HG03108 (cell line): ENCODE data around the gene NINJ1.
"Not testable (repeated sequence)": the region's sequence is repeated elsewhere in the genome, so short reads cannot be mapped to it uniquely, and the experiment has no call there.

Source experiments
- ATAC-seq: cut with Tn5 transposase; IDR thresholded peaks from one replicate; pipeline ENCODE4 v1.9.1; 2021; ENCODE audit warnings: moderate library complexity; ENCODE audit not compliant: unreplicated experiment

Gene NINJ1

DNA sequence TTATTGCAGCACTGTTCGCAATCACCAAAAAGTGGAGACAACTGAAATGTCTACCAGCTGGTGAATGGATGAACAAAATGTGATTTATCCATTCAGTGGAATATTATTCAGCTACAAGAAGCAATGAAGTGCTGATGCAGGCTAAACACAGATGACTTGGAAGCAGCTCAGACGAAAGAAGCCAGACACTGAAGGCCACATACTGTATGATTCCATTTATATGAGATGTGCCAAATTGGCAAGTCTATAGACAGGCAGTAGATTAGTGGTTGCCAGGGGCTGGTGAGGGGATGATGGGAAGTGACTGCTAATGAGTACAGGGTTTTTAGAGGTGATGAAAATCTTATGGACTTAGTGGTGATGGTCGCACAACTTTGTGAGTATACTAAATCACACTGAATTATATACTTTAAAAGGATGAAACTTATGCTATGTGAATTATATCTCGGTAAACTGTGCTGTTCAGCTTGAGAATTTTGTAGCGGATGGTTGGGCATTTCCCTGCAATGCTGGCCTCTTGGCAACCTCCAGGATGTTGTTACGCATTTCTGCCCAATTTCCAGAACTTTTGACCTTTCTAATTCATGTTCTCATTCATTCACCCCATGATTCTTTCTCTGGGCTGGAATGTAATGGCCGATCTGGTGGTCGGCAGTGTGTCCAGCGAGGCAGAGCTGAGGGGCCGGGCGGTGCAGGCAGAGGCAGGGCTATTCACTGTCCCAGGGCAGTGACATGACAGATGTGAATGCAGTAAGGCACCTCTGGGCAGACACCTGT lies 27.9 kb upstream of the NINJ1 start:
- no peak for ATAC-seq

DNA sequence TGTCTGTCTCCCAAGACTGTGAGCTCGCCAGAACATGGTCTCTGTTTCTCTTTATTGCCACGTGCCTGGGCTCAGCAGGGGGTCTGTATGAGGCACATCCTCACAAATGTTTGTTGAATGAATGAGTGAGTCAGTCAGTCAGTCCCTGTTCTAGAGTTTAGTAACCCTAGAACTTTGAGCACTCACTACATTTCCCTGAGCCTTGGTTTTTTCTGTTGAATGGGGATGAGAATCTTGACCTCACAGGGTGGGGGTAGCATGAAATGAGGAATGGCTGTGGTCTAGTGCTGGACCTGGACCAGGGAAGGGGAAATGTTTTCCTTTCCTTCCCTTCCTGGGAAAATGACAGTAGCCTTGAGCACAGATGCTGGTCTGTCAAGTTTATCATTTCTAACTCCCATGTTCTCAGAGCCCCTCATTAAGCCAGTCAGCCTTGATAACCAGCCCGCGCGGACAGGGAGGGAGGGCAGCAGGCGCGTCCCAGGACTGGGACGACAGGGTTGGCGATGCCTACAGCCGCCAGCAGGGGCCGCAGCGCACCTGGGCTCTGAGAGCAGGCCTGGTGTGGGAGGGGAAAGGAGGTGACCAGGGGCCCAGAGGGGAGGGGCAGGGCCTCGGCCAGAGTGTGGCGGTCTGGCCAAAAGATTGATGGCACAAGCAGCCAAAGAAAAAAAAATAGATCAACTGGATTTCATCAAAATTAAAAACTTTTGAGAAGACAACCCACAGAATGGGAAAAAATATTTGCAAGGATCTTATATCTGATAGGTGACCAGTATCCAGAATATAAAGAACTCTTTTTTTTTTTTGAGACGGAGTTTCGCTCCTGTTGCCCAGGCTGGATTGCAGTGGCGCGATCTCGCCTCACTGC lies 25.8 kb upstream of the NINJ1 start:
- ATAC-seq, result peak; percentile 83

DNA sequence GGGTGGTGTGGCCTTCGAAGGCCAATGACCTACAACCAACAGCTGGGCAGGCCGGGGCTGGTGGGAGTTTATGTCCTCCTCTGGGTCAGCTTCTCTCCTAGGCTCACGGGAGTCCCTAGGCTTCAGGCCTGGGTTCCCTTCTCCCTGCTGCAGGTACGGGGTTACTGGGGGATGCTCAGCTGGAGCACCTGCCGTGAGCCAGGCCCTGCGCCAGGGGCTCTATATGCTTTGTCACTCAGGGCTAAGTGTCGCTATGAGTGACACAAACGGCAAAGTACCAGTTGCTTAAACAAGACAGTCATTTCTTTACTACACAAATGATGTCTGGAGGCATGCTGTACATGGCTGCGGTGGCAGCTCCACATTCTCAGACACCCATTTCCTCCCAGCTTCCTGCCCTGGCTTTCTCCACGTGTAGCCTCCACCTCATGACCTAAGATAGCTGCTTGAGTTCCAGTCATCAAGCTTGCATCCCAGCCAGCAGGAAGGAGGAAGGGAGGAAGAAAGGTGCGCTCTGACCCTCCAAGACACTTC lies 22.5 kb upstream of the NINJ1 start:
- ATAC-seq, result peak; percentile 66

DNA sequence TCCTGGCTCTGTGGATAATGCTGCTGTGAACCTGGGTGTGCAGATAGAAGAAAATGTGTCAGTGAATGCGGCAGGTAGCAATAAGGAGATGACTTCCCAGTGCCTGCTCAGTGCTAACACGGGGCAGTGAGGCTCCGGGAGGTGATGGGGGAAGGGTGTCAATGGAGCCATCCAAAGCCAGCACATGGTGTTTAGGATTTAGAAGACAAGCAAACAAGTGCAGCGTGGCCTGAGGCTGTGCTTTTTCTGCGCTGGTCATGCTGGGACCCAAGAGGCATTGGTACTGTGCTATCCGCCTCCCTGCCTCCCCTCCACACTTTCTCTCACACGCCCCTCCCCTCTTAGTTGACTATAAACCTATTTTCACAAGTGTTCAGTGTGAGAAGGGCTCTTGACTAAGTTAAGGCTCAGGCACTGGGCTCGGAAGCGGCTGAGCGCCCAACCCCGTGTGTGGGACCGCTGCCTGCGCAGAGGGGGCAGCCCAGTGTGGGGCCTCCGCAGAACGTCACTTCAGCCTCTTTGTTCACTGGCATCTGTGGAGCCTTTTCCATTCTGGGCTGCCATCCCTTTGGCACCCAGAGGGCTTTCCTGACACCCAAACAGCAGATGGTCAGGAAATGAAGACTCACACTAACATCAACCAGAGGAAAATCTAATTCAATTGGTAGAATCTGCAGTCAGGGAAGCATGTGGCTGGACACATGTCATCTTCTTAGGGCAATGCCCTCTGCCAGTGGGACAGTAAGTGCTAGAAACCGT lies 21.8 kb upstream of the NINJ1 start:
- no peak for ATAC-seq

DNA sequence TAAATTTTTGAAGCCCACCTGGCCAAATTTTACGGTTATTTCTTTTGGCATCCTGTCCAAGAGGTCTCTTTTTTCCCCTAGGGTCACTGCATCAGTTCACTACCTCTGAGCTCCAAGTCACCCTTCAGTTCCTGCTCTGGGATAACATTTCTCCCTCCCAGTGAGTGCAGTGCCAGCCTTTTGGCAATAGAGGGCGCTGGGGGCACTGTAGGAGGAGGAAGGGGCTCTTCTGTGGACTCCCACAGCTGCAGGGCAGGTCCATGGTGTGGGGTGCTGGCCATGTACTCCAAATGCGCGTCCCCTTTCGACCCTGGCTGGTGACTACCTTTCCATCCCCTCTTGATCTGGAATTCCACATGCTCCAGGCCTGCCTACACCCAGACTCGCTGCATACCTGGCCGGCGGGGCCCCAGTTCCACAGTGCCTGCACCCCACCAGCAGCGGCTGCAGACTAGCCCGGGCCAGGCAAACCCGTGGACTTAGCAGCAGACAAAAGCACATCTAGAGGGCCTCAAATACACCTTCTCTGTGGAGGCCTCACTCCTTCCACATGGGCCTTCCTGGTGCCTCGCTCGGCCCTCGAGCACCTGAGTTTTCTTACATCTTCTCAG lies 20.3 kb upstream of the NINJ1 start:
- ATAC-seq, result no peak

DNA sequence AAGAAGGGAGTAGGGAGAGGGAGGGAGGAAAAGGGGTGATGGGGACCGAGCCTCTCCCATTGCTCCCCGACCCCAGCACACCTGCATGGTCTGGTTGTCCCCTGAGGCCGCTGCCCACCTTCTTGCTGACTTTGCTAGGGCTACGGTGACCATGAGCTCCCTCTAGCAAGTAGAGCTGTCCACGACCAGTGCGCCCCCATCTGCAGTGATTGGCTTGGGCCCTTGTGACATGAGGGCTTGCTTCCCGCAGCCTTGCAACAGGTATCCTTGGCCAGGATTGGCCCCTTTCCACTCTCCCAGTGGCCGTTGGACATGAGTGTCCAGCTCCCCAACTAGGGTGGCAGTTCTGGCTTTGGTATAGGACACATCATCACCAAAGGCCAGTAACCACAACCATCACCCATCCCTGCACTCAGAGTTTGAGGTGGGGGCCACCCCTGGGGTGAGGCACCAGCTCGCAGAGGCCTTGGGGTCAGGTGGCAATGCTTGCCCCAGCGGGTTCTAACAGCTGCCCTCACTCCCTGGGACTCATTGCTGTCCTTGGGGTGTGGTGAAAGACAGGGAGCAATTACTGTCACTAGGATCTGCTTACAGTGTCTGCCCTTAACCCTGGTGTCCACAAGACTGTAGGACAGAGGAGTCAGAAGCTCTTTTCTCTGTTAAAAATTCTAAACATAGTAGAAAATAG lies 17.2 kb upstream of the NINJ1 start:
- no peak for ATAC-seq

DNA sequence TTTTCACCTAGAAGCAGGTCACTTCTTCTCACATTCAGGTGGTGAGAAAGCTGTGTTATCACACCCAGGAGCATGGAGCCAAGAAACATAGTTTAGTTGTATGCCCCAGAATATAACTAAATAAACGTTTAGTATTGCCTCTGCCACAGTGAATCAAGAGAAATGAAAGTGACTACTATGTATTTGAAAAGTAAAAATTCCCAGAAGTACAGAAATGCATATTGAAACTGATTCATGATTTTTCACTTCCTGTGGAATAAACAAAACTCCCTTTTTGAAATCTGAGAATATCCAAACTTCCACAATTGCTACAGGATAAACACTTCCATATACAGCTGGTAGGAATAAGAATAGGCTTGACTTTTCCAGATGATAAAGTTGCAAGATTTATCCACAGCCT lies 15.3 kb upstream of the NINJ1 start:
- no peak for ATAC-seq

DNA sequence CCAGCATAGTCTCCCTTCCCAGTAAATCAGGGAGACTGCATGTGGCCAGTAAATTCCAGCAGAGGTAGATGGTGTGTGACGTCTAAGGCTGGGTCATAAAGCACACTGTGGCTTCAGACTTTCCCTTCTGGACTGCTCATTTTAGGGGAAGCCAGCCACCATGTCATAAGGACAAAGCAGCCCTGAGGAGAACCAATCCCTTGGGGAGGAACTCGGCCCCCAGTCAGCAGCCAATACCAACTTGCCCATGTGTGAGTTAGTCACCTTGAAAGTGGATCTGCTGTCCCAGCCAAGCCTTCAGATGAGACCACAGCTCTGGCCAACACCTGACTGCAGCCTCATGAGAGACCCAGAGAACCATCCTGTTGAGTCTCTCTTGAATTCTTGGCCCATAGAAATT lies 14.7 kb upstream of the NINJ1 start:
- ATAC-seq, result no peak

DNA sequence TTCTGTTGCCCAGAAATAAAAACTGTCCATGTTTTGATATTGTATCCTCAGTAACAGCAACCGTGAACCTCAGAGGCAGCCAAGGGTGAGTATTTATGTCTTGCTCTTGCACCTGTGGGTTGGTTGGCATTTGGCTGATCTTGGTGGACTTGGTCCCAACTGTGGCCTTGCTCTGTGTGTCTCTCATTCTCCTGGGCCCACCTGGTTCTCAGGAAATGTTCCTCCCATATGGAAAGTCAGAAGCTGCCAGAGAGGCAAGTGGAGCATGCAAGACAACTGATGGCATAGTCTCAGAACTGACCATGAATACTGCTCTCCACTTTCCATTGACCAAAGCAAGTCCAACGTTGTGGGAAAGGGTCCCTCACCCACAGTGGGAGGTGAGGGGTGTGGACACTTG lies 13.6 kb upstream of the NINJ1 start:
- ATAC-seq, result no peak

DNA sequence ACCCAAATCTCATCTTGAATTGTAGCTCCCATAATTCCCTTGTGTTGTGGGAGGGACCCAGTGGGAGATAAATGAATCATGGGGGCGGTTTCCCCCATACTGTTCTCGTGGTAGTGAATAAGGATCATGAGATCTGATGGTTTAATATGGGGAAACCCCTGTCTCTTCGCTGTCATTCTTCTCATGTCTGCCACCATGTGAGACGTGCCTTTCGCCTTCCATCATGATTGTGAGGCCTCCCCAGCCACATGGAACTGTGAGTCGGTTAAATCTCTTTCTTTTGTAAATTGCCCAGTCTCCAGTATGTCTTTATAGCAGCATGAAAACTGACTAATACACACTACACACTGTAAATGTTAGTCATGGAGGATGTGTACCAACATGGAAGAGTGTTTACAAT lies 12.6 kb upstream of the NINJ1 start:
- ATAC-seq, result not testable (repeated sequence)

DNA sequence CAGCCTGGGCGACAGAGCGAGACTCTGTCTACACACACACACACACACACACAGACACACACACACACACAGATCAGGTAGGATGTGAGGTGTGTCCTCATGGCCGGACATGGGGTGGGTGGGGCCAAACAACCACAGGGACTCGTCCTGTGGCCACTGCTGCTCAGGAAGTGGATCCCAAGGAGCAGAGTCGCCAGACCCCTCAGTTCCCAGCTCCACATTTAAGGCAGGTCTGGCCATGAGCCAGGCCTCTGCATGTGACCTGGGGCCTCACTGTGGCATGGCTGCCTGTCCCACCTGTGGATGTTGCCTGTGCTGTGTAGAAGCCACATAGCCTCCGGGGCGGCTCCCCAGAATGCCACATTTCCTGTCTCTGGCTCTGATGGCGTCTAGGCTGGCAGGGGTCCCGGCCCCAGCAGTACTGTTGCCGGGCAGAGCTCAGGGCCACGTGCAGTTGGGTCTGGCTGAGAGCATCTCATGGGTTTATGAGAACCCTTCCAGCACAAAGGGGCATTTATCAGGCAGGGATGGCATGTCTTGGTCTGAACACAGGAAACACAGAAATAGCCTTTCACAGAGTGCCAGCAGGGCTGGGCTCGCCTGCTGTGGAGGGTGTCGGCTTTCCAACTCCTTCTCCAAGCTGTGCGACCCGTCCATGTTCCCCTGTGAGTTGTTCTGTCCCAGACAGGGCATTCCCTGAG lies 9.9 kb upstream of the NINJ1 start:
- peak; percentile 54 for ATAC-seq

DNA sequence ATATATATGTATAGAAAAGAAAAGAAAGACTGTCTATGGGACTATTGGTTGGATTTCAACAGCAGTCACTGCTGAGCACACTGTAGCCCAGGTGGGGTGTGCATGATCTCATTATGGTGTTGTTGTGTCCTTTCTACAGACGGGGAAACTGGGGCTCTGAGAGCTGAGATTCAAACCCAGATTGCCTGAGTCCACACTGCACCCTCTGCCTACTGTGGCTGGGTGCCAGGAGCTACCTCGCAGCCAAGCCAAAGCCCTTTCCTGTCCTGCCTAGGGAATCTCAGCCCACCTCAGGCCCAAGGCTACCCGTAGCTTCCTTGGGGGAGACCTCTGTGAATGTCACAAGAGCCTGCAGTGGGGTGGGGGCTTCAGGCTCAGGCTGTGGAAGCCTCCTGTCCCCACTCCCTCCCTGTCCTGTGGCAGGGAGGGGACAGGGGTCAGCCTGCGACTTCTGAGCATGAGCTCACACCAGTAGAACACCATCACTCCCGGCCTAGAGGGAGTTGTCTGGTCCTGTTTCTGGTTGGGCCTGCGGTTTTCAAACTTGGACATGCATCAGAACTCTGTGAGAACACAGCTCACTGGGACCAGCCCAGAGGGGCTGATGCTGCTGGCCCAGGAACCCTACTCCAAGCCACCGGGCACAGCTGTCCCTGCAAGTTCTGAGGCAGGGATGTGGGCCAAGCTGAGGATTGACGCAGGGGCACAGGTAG lies 7.9 kb upstream of the NINJ1 start:
- ATAC-seq, result no peak

DNA sequence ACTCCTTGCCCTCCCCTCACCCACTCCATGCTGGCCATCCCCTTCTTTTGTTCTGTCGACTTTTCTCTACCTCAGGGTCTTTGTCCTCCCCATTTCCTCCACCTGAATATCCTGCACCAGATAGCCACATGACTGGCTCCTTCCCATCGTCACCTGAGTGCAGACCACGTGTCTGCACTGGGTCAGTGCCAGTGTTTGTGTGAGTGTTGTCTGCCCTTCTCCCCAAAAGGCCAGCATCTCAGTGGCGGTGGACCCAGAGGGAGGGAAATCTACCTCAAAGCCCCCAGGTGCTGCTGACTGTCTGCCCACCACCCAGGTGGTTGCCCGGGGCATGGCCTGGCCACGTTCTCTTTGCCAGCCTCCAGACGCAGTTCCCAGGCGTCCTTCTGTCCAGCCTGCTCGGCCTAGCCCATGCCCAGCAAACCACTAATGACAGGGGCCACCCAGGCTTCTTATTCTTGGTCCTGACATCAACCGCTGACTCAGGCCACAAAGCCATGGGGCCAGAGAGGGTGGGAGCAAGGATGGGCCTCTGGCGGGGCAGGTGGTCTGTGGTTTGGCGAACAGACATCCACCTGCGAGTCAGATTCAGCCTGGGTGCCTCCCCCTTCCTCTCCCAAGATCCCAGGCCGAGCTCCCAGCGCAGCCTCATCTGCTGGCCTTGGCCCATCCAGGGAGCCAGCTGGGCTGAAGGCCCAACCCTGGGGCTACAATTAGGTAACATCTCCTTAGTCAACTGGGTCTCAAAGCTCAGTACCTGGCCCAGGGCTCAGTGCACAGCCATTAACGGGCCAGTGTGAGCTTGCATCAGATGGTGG lies 5.5 kb upstream of the NINJ1 start:
- no peak for ATAC-seq

DNA sequence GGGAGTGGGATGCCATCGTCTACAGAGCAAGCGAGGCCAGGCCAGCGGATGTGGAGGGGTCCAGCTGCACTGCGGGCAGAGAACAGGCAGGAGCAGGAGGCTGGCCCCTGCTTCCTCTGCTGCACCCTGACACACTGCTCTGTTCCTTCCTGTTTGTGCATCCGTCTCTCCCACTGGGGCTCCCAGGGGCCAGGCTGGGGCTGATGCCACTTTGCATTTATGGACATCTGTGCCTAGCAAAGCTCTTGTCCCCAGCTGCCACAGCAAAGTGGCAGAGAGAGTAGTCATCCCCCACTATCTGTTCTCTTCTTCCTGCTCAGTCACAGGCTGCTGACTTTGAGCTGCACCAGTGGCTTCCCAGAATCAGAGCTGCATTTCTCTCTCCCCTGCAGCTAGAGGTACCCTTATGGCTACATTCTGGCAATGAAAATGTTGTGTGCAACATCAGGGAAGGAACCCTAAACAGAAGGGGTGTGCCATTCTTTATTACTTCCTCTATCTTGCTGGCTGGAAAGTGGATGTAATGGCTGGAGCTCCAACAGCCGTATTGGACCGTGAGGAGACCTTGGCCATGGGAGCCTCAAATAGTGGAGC lies 4.2 kb upstream of the NINJ1 start:
- no peak for ATAC-seq

DNA sequence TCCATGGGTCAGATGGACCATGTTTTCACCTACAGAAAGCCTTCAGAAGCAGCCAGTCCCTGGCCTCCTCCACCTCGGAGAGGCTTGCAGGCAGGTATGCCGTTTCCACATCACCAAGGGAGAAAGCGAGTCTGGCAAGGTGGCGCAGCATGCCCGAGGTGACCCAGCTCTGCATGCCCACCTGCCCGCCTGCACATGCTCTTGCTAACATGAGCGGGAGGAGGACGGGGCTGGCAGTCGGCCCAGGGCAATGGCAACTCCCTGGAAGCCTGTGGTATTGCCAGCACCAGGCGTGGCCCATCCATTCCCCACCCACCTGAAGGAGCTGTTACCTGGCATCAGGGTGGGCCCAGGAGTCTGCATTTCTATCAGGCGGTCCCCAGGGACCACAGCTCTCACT lies 3.3 kb upstream of the NINJ1 start:
- ATAC-seq, result no peak

DNA sequence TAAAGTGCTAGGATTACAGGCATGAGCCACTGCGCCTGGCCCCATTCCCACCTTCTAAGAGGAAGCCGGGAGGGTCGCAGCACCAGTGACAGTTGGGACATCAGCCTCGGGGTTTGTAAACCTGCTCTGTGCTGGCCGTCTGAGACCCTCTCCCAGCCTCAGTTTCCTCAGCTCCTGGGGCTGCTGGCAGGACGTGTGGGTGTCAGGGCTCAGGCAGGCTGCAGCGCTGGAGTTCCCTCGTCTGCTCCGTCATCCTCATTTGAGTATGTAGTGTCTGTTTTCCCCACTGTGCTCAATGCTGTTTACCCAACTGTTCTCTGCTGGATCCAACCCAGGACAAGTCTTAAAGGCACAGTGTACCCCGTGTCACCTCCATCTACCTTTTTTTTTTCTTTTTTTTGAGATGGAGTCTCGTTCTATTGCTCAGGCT lies 2.0 kb upstream of the NINJ1 start:
- ATAC-seq, result no peak

DNA sequence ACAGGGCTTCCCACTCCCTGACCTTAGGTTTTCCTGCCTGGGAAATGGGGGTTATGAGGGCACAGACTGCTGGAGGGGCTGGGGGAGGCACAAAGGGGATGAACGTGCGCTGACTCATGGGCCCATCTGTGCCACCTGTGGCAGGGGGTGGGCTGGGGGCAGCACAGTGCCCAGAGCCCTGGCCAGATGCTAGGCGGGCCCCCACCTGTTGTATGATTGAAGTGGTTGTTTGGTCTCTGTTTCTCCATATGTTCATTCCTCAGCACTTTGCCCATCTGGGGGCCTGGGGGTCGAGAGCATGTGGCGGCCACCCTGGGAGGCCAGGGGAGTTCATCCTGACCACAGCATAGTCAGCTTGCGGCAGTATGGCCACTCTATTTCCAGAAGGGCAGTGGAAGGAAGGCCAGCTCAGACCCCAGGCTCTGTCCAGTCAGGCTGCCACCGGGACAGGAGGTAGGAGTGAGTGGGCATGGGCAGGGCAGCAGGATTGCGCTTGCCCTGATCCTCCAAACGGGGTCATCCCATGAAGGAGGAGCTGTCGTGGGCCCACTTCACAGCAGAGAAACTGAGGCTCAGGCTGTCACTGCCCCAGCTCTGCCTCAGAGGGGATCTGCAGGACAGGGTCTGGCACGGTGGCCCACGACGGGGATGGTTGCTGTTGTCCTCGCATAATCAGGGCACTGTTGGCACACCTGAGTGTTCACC lies 841 bp upstream of the NINJ1 start:
- ATAC-seq, result no peak
